ENCODE results near the gene RAB1B.
"Not testable (repeated sequence)": the region's sequence is repeated elsewhere in the genome, so short reads cannot be mapped to it uniquely, and the experiment has no call there.

The RAB1B gene

GRCh38 chr11:66316849-66317251 is 48.4 kb downstream of the RAB1B start, which contains the start of gene CD248:
Gene CD248 (minus strand): TSS chr11:66317044. CDS start chr11:66317027, 17 bp downstream.
- DNase-seq (ENCODE audit: extremely low spot score): no peak
- POLR2A ChIA-PET: no interaction called here
- CTCF ChIA-PET: no interaction called here
- TF ChIP-seq, protein P1, sequence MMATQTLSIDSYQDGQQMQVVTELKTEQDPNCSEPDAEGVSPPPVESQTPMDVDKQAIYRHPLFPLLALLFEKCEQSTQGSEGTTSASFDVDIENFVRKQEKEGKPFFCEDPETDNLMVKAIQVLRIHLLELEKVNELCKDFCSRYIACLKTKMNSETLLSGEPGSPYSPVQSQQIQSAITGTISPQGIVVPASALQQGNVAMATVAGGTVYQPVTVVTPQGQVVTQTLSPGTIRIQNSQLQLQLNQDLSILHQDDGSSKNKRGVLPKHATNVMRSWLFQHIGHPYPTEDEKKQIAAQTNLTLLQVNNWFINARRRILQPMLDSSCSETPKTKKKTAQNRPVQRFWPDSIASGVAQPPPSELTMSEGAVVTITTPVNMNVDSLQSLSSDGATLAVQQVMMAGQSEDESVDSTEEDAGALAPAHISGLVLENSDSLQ (IDR thresholded peaks at IDR 0.05): no peak
- no peak for TF ChIP-seq NFRKB (IDR thresholded peaks at IDR 0.05)
- TF ChIP-seq SP1 (IDR thresholded peaks at IDR 0.05): no peak
- TF ChIP-seq FOXA1 (IDR thresholded peaks at IDR 0.05): no peak
- TF ChIP-seq LEF1 (IDR thresholded peaks at IDR 0.05; ENCODE audit: borderline replicate concordance): no peak
- no peak for TF ChIP-seq L3MBTL2 (conservative IDR thresholded peaks at IDR 0.05)
- no peak for TF ChIP-seq ELF4 (IDR thresholded peaks at IDR 0.05)
- no peak for TF ChIP-seq CTBP1 (IDR thresholded peaks at IDR 0.05; ENCODE audit: borderline replicate concordance)
- TF ChIP-seq FOXM1 (IDR thresholded peaks at IDR 0.05; ENCODE audit: borderline replicate concordance): no peak
- no peak for TF ChIP-seq ARNT (IDR thresholded peaks at IDR 0.05)
- TF ChIP-seq ZNF384 (IDR thresholded peaks at IDR 0.05): no peak

DNA sequence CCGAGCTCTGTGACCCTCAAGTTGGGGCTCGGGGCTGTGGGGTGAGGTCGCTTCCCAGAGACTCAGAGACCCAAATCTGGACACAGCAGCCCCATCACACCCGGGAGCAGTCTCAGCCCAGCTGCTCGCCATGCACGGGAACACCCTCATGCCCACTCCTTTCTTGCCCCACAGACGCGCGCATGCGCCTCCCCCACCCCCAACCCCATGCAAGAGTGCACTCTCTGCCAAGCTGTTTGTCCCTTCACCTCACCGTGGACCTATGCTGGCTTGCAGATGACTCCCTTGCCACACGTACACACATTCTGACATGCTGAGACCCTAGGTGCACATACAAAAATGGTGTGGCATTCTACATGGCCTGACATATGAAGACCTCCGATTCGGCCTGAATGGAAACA is 48.9 kb downstream of the RAB1B start:
- CTCF ChIA-PET: no interaction called here
- POLR2A ChIA-PET: interaction anchor here (0.9 kb wide), 1 partner anchor 28 kb away, joined by 4 read pairs; the partner anchor contains the start of gene YIF1A
- TF ChIP-seq CTBP1 (IDR thresholded peaks at IDR 0.05; ENCODE audit: borderline replicate concordance): no peak
- no peak for TF ChIP-seq LEF1 (IDR thresholded peaks at IDR 0.05; ENCODE audit: borderline replicate concordance)
- TF ChIP-seq, protein P1 (IDR thresholded peaks at IDR 0.05): no peak
- TF ChIP-seq NFRKB (IDR thresholded peaks at IDR 0.05): no peak
- no peak for TF ChIP-seq FOXA1 (IDR thresholded peaks at IDR 0.05)
- no peak for TF ChIP-seq HDGF (IDR thresholded peaks at IDR 0.05; ENCODE audit: borderline replicate concordance)
- no peak for TF ChIP-seq SP1 (IDR thresholded peaks at IDR 0.05)
- TF ChIP-seq FOXK2 (IDR thresholded peaks at IDR 0.05): no peak
- TF ChIP-seq ELF4 (IDR thresholded peaks at IDR 0.05): no peak
- TF ChIP-seq FOXM1 (IDR thresholded peaks at IDR 0.05; ENCODE audit: borderline replicate concordance): no peak
- no peak for TF ChIP-seq SUZ12 (IDR thresholded peaks at IDR 0.05)
- no peak for TF ChIP-seq BHLHE40 (IDR thresholded peaks at IDR 0.05; ENCODE audit: borderline replicate concordance)
- TF ChIP-seq L3MBTL2 (conservative IDR thresholded peaks at IDR 0.05): no peak
- TF ChIP-seq ARNT (IDR thresholded peaks at IDR 0.05): no peak
- no peak for TF ChIP-seq TARDBP (IDR thresholded peaks at IDR 0.05)
- no peak for TF ChIP-seq ZNF384 (IDR thresholded peaks at IDR 0.05)
- no peak for DNase-seq (ENCODE audit: extremely low spot score)

DNA sequence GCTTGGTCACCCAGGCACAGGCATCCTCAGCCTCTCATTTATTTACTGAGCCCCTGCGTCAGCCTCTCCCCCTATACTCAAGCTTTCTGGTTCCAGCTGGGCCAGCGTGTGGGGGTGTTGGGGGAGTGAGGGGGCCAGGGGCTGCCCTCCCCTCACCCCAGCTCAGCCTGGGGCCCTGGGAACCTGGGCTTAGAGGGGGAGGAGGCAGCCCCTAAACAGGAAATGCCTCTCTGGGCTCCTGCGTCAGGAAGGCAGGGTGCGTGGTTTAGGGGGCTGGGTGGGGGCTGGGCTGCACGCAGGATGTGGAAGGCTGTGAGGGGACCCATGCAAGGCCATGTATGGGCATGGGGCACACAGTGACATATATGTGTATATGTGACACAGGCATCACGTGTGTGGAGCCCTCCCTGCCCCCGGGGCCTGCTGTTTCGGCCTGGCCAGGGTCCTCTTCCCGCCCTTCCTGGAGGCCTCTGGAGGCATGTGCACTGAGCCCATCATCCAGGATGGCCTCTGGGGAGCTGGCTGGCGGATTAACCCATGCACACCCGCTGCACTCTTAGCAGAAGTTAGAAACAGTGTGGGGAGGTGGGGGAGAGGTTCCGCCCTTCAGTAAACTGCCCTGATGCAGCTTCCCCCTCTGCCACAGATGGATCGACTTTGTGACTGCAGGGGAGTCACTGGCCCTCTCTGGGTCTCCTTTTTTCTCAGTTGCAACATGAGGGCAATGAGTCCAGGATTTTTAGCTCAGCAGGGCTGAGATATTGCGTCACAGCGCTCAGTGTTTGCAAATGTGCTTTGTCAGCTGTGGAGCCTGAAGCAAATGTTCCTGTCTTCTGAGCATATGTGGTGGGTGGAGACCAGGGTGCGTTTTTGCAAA is 49.5 kb downstream of the RAB1B start:
- POLR2A ChIA-PET: interaction anchor here (0.9 to 1.1 kb wide), 2 partner anchors 12 to 29 kb away, joined by 3 to 4 read pairs; partner anchors contain the start of gene YIF1A
- TF ChIP-seq ELF4 (IDR thresholded peaks at IDR 0.05) (no peak), SP1 (IDR thresholded peaks at IDR 0.05) (no peak), SUZ12 (IDR thresholded peaks at IDR 0.05) (no peak), NFRKB (IDR thresholded peaks at IDR 0.05) (no peak), BHLHE40 (IDR thresholded peaks at IDR 0.05; ENCODE audit: borderline replicate concordance) (no peak), CTBP1 (IDR thresholded peaks at IDR 0.05; ENCODE audit: borderline replicate concordance) (no peak), LEF1 (IDR thresholded peaks at IDR 0.05; ENCODE audit: borderline replicate concordance) (no peak), TARDBP (IDR thresholded peaks at IDR 0.05) (no peak), HDGF (IDR thresholded peaks at IDR 0.05; ENCODE audit: borderline replicate concordance) (no peak), FOXM1 (IDR thresholded peaks at IDR 0.05; ENCODE audit: borderline replicate concordance) (no peak), L3MBTL2 (conservative IDR thresholded peaks at IDR 0.05) (no peak), ARNT (IDR thresholded peaks at IDR 0.05) (no peak), ZNF384 (IDR thresholded peaks at IDR 0.05) (no peak), FOXK2 (IDR thresholded peaks at IDR 0.05) (no peak), FOXA1 (IDR thresholded peaks at IDR 0.05) (no peak)
- TF ChIP-seq, protein P1 (IDR thresholded peaks at IDR 0.05): no peak
- DNase-seq (ENCODE audit: extremely low spot score): no peak
- CTCF ChIA-PET: no interaction called here

DNA sequence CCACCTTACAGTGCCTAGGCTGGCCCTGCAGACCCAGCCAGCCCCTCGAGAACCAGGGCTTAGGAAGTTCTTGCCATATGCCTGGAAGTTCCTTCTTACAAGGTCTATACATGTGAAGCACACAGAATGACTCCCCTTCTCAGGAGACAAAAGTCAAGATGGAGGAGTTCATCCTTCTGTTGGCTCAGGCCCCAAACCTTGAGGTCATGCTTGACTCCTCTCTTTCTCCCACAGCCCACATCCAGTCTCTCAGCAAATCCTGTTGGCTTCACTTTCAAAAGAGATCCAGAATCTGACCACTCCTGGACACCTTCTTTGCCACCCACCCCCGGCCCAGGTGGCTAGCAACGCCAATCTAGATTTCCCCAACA is 50.1 kb downstream of the RAB1B start:
- POLR2A ChIA-PET: interaction anchor here (1.1 kb wide), 1 partner anchor 13 kb away, joined by 3 read pairs; no protein-coding TSS in a partner anchor

DNA sequence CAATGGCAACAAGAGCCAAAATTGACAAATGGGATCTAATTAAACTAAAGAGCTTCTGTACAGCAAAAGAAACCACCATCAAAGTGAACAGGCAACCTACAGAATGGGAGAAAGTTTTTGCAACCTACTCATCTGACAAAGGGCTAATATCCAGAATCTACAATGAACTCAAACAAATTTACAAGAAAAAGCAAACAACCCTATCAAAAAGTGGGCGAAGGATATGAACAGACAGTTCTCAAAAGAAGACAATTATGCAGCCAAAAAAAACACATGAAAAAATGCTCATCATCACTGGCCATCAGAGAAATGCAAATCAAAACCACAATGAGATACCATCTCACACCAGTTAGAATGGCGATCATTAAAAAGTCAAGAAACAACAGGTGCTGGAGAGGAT is 51.9 kb downstream of the RAB1B start:
- POLR2A ChIA-PET; CTCF ChIA-PET; DNase-seq (ENCODE audit: extremely low spot score): not testable (repeated sequence)

More for the DNA sequence above, 50.1 kb downstream of the RAB1B start:
- CTCF ChIA-PET: no interaction called here
- no peak for DNase-seq (ENCODE audit: extremely low spot score)
- TF ChIP-seq L3MBTL2 (conservative IDR thresholded peaks at IDR 0.05) (no peak), NFRKB (IDR thresholded peaks at IDR 0.05) (no peak), LEF1 (IDR thresholded peaks at IDR 0.05; ENCODE audit: borderline replicate concordance) (no peak), FOXK2 (IDR thresholded peaks at IDR 0.05) (no peak), TARDBP (IDR thresholded peaks at IDR 0.05) (no peak), HDGF (IDR thresholded peaks at IDR 0.05; ENCODE audit: borderline replicate concordance) (no peak), ELF4 (IDR thresholded peaks at IDR 0.05) (no peak), SP1 (IDR thresholded peaks at IDR 0.05) (no peak), SUZ12 (IDR thresholded peaks at IDR 0.05) (no peak), CTBP1 (IDR thresholded peaks at IDR 0.05; ENCODE audit: borderline replicate concordance) (no peak), FOXM1 (IDR thresholded peaks at IDR 0.05; ENCODE audit: borderline replicate concordance) (no peak), FOXA1 (IDR thresholded peaks at IDR 0.05) (no peak), ARNT (IDR thresholded peaks at IDR 0.05) (no peak), BHLHE40 (IDR thresholded peaks at IDR 0.05; ENCODE audit: borderline replicate concordance) (no peak), ZNF384 (IDR thresholded peaks at IDR 0.05) (no peak)
- TF ChIP-seq, protein P1 (IDR thresholded peaks at IDR 0.05): no peak

- CTCF ChIA-PET; DNase-seq (ENCODE audit: extremely low spot score); POLR2A ChIA-PET: not testable (repeated sequence)
Measured at GRCh38 chr11:66320748-66321147, 52.3 kb downstream of the RAB1B start.
